HCT116 (cell line): ENCODE measurements around the gene AKAP1. TPM values are rescaled to one million over a fixed set of nuclear protein-coding genes. Genes with fewer than 3 reads are reported as not detected.
A peak's percentile ranks its signal among the peaks of the same experiment; 100 is the strongest.

ENCODE experiments used
- ATAC-seq: fragments of 200-7000 bp; cut with Tn5 transposase; 2 replicates; pipeline ENCODE4 v1.9.1; 2020; ENCODE audit warnings: mild to moderate bottlenecking, moderate library complexity
- BruUV-seq: library from RNA; stranded (reverse); fragments of 400-500 nt; replicated peaks from 2 replicates; lab custom pipeline; 2021; lab: Mats Ljungman, UMichigan
- CTCF ChIA-PET: fragments of 300-600 bp; sonication (Branson Sonifier 250); formaldehyde crosslinking; loops from one replicate; lab custom pipeline; 2021; ENCODE audit warnings: antibody characterized with exemption; lab: Charles Lee
- POLR2A ChIA-PET: fragments of 300-600, 350-600 bp; sonication (Branson Sonifier 250); formaldehyde crosslinking; loops from one replicate; lab custom pipeline; 2021; ENCODE audit warnings: antibody characterized with exemption; lab: Charles Lee
- RAD21 ChIA-PET, 2 experiments: fragments of 300-600 bp; sonication (Branson Sonifier 250); formaldehyde crosslinking; loops; one replicate each; lab custom pipeline; 2023; ENCODE audit warnings: low total read pairs in 2 of 2; ENCODE audit not compliant: uncharacterized antibody in 2 of 2, unreplicated experiment in 2 of 2, low non-redundant PET in 1 of 2; lab: Charles Lee
- DNase-seq: peaks from one replicate; pipeline ENCODE4 v3.0.0-alpha.2; 2010; ENCODE audit warnings: low read depth, low spot score
- H2AFZ ChIP-seq: fragments of 200-600 bp; shearing (Covaris generic), sonication (generic); 2 replicates; pipeline ENCODE4 v1.6.1; 2017; ENCODE audit warnings: low read depth, mixed run types, mixed read lengths, antibody characterized with exemption, low read length; ENCODE audit not compliant: poor library complexity, severe bottlenecking
- H3K27ac ChIP-seq: 2 replicates; pipeline ENCODE4 v1.5.1; 2012; ENCODE audit warnings: low read depth, low read length
- H3K27me3 ChIP-seq: fragments of 200-600 bp; sonication (generic); 2 replicates; pipeline ENCODE4 v1.6.1; 2016; ENCODE audit warnings: mixed run types, low read length, mixed read lengths; ENCODE audit not compliant: insufficient read depth
- H3K36me3 ChIP-seq, 2 experiments: fragments of 200-500 bp in 1 of 2; fragments of 200-600 bp in 1 of 2; sonication (Bioruptor generic) in 1 of 2; sonication (generic) in 1 of 2; 2 replicates each; pipeline versions ENCODE4 v1.5.1 to v1.6.1; 2014 to 2016; ENCODE audit warnings: low read length in 2 of 2, inconsistent platforms in 1 of 2, mixed read lengths in 1 of 2, mixed run types in 1 of 2; ENCODE audit not compliant: insufficient read depth in 2 of 2, control insufficient read depth in 1 of 2
- H3K4me1 ChIP-seq, 2 experiments: fragments of 200-600 bp in 1 of 2; sonication (generic) in 1 of 2; 2 replicates each; pipeline versions ENCODE4 v1.5.1 to v1.6.1; 2012 to 2017; ENCODE audit warnings: low read length in 2 of 2, inconsistent platforms in 1 of 2, mild to moderate bottlenecking in 1 of 2, mixed read lengths in 1 of 2, mixed run types in 1 of 2, moderate library complexity in 1 of 2; ENCODE audit not compliant: insufficient read depth in 2 of 2, control insufficient read depth in 1 of 2
- H3K4me2 ChIP-seq: fragments of 200-600 bp; sonication (generic); 2 replicates; pipeline ENCODE4 v1.6.1; 2017; ENCODE audit warnings: mixed run types, low read length, mixed read lengths
- H3K4me3 ChIP-seq, 2 experiments: fragments of 200-600 bp in 1 of 2; sonication (generic) in 1 of 2; replicated peaks in 1 of 2; 2 replicates each; pipeline ENCODE4 v1.5.1; 2011 to 2016; ENCODE audit warnings: low read length in 2 of 2, control low read depth in 1 of 2, low read depth in 1 of 2, mild to moderate bottlenecking in 1 of 2, mixed read lengths in 1 of 2, mixed run types in 1 of 2
- H3K79me2 ChIP-seq: fragments of 200-600 bp; sonication (generic); 2 replicates; pipeline ENCODE4 v1.6.1; 2017; ENCODE audit warnings: mild to moderate bottlenecking, mixed run types, low read length, moderate library complexity, mixed read lengths; ENCODE audit not compliant: insufficient read depth
- H3K9ac ChIP-seq: fragments of 200-600 bp; sonication (generic); 2 replicates; pipeline ENCODE4 v1.6.1; 2016; ENCODE audit warnings: low read length, mixed read lengths
- H3K9me2 ChIP-seq: fragments of 200-600 bp; sonication (generic), shearing (Covaris generic); 2 replicates; pipeline ENCODE4 v1.6.1; 2017; ENCODE audit warnings: mixed run types, mild to moderate bottlenecking, moderate library complexity; ENCODE audit not compliant: insufficient read depth
- H3K9me3 ChIP-seq, 2 experiments: fragments of 200-500 bp in 1 of 2; fragments of 200-600 bp in 1 of 2; sonication (Bioruptor generic) in 1 of 2; sonication (generic) in 1 of 2; 2 replicates each; pipeline ENCODE4 v1.6.1; 2014 to 2017; ENCODE audit warnings: low read length in 2 of 2, mixed read lengths in 2 of 2, inconsistent platforms in 1 of 2, low read depth in 1 of 2, mild to moderate bottlenecking in 1 of 2, mixed run types in 1 of 2, moderate library complexity in 1 of 2; ENCODE audit not compliant: control insufficient read depth in 1 of 2, insufficient read depth in 1 of 2
- H4K20me1 ChIP-seq: fragments of 200-600 bp; sonication (generic), shearing (Covaris generic); 2 replicates; pipeline ENCODE4 v1.6.1; 2017; ENCODE audit warnings: mixed run types, mild to moderate bottlenecking, moderate library complexity; ENCODE audit not compliant: insufficient read depth
- ATF3 ChIP-seq: IDR thresholded peaks from 2 replicates; pipeline ENCODE4 v1.6.1; 2012
- CBX3 ChIP-seq: IDR thresholded peaks from 2 replicates; pipeline ENCODE4 v1.6.1; 2012; ENCODE audit warnings: low read depth
- CEBPB ChIP-seq: IDR thresholded peaks from 2 replicates; pipeline ENCODE4 v1.6.1; 2012; ENCODE audit warnings: low read depth
- CTCF ChIP-seq, 3 experiments: fragments of 200-600 bp in 1 of 3; sonication (generic) in 1 of 3; IDR thresholded peaks in 2 of 3; conservative IDR thresholded peaks in 1 of 3; 2 replicates each; pipeline ENCODE4 v1.5.1; 2012 to 2017; ENCODE audit warnings: low read depth in 2 of 3, low read length in 2 of 3, antibody characterized with exemption in 1 of 3, borderline replicate concordance in 1 of 3, control low read depth in 1 of 3, mild to moderate bottlenecking in 1 of 3, mixed read lengths in 1 of 3, mixed run types in 1 of 3, moderate library complexity in 1 of 3; ENCODE audit not compliant: insufficient read depth in 1 of 3
- EGR1 ChIP-seq: IDR thresholded peaks from 2 replicates; pipeline ENCODE4 v1.6.1; 2012; ENCODE audit warnings: low read depth
- ELF1 ChIP-seq: IDR thresholded peaks from 2 replicates; pipeline ENCODE4 v1.6.1; 2012; ENCODE audit warnings: low read depth, borderline replicate concordance
- EZH2 ChIP-seq: fragments of 200-600 bp; sonication (generic); IDR thresholded peaks from 2 replicates; pipeline ENCODE4 v1.6.1; 2017; ENCODE audit warnings: antibody characterized with exemption, mixed run types
- EZH2phosphoT487 ChIP-seq: fragments of 200-600 bp; IDR thresholded peaks from 2 replicates; pipeline ENCODE4 v1.6.1; 2018; ENCODE audit warnings: antibody characterized with exemption, borderline replicate concordance
- FOSL1 ChIP-seq: IDR thresholded peaks from 2 replicates; pipeline ENCODE4 v1.6.1; 2012; ENCODE audit warnings: low read depth
- MAX ChIP-seq: IDR thresholded peaks from 2 replicates; pipeline ENCODE4 v1.6.1; 2012
- POLR2A ChIP-seq: IDR thresholded peaks from 2 replicates; pipeline ENCODE4 v1.7.0; 2011; ENCODE audit warnings: borderline replicate concordance; ENCODE audit not compliant: insufficient read depth, insufficient read length; ENCODE audit errors: extremely low read depth
- POLR2AphosphoS5 ChIP-seq: IDR thresholded peaks from 2 replicates; pipeline ENCODE4 v1.6.1; 2011; ENCODE audit warnings: mild to moderate bottlenecking, low read depth, low read length, moderate library complexity
- RAD21 ChIP-seq: IDR thresholded peaks from 2 replicates; pipeline ENCODE4 v1.6.1; 2012; ENCODE audit warnings: low read depth, mild to moderate bottlenecking
- SIN3A ChIP-seq: IDR thresholded peaks from 2 replicates; pipeline ENCODE4 v1.6.1; 2012; ENCODE audit warnings: low read depth
- SP1 ChIP-seq: IDR thresholded peaks from 2 replicates; pipeline ENCODE4 v1.6.1; 2012; ENCODE audit warnings: low read depth
- SRF ChIP-seq: IDR thresholded peaks from 2 replicates; pipeline ENCODE4 v1.6.1; 2012; ENCODE audit warnings: low read depth
- ZFX ChIP-seq: fragments of 450-650 bp; IDR thresholded peaks from 2 replicates; pipeline ENCODE4 v1.6.1; 2017
- ZNF274 ChIP-seq: fragments of 200-500 bp; sonication (Bioruptor generic); IDR thresholded peaks from 2 replicates; pipeline ENCODE4 v1.6.1; 2014; ENCODE audit warnings: mild to moderate bottlenecking, low read depth, low read length, inconsistent platforms
- intact Hi-C: fragments of 100-400 bp; cut with micrococcal nuclease; formaldehyde crosslinking; loops from 2 replicates; pipeline ENCODE4 v1.10.0; 2022
- total RNA-seq: library from RNA; stranded (reverse); gene quantifications from one replicate; pipeline ENCODE4 v1.2.1, GENCODE V29; 2021; ENCODE audit not compliant: unreplicated experiment

The AKAP1 gene
- total RNA-seq, 1 experiment from 2014 or later, result 51.6 TPM

- Histone ChIP-seq H3K27me3 (no peaks in the 10 kb centered on the region), H3K79me2 (peaks cover 41% of the 10 kb centered on the region), H3K4me3 (peak overlapping the region; percentile 82 to 89), H3K4me2 (peak overlapping the region; percentile 95), H4K20me1 (peaks cover 17% of the 10 kb centered on the region; the same call in 1 of the 2 replicates), H2AFZ (peak overlapping the region; percentile 6), H3K9me2 (no peaks in the 10 kb centered on the region), H3K4me1 (peaks cover 7 to 26% of the 10 kb centered on the region in 2 experiments; a peak in 3 of 4 replicates), H3K9ac (peak overlapping the region; percentile 88), H3K27ac (peak overlapping the region; percentile 76), H3K36me3 (no peaks in the 10 kb centered on the region), H3K9me3 (no peaks in the 10 kb centered on the region)
- TSS peak; percentile 82 for BruUV-seq
- ChIA-PET POLR2A (interaction anchor here (0.6 to 2.6 kb wide), 4 partner anchors 22 to 356 kb away, joined by 3 to 17 read pairs (median 4); no protein-coding TSS in a partner anchor), RAD21 (interaction anchor here in 1 of 2 experiments (1.0 kb wide), 1 partner anchor 23 kb away, joined by 3 read pairs; no protein-coding TSS in a partner anchor), CTCF (interaction anchor here (1.0 to 1.8 kb wide), 3 partner anchors 14 to 106 kb away, joined by 3 to 19 read pairs (median 3); partner anchors contain the start of gene SCPEP1)
- intact Hi-C loops, result loop anchor here (10.0 kb wide), 1 partner anchor 250 kb away; the partner anchor contains the start of genes C17orf67 and DGKE
- TF ChIP-seq ATF3 (no peak), EZH2phosphoT487 (no peak), ZFX (no peak), RAD21 (no peak), ZNF274 (no peak), SIN3A (no peak), ELF1 (no peak)
- ATAC-seq (peak; percentile 40), DNase-seq (no peak)
These were observed 665 bp upstream of the AKAP1 start for GRCh38 chr17:57084361-57084801.

DNA sequence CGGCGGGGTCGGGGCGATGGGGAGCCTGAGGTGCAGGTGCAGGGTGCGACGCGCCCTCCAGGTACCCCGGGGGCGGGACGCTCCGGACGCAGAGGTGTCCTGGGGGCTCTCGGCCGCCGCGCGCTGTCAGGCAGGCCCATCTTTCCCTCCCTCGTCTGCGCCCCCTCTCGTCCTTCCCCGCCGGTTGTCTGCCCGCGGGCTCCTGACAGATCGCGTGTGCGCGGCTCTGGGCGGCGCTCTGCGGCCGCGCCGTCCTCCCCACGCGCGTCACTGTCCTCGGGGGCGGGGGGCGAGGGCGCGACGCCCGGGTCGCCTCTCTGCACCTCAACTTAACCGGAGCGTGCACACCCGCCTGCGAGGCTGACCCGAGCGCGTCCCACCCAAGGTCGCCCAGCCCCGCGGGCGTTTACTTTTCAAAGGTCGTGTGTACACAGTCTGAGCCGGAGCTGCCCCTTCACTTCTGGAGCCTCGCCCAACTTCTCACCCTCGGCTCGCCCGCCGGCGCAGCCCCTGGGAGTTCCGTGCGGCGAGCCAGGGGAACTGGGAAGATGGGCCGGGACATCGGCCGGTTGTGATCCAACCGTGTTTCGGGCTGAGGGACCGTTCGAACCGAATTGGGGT, 512 bp downstream of the AKAP1 start:
- H3K27ac ChIP-seq, result peak overlapping the region; percentile 82
- H3K9me3 ChIP-seq, result no peaks in the 10 kb centered on the region
- peaks cover 17% of the 10 kb centered on the region; the same call in 1 of the 2 replicates for H4K20me1 ChIP-seq
- H3K4me2 ChIP-seq, result peak overlapping the region; percentile 95
- peak overlapping the region; percentile 82 for H3K9ac ChIP-seq
- intact Hi-C loops, result loop anchor here (1.0 to 10.0 kb wide), 2 partner anchors 21 to 251 kb away; partner anchors contain the start of genes C17orf67 and DGKE
- no peak overlapping the region for H2AFZ ChIP-seq
- RAD21 ChIA-PET, result no interaction called here
- H3K36me3 ChIP-seq, result no peaks in the 10 kb centered on the region
- BruUV-seq, result no TSS peak
- H3K9me2 ChIP-seq, result no peaks in the 10 kb centered on the region
- CTCF ChIA-PET, result interaction anchor here (0.6 to 1.8 kb wide), 4 partner anchors 13 to 21 kb away, joined by 3 to 19 read pairs (median 10); no protein-coding TSS in a partner anchor
- H3K79me2 ChIP-seq, result peaks cover 52% of the 10 kb centered on the region
- H3K4me1 ChIP-seq, result peaks cover 7 to 24% of the 10 kb centered on the region in 2 experiments; a peak in 3 of 4 replicates
- no peaks in the 10 kb centered on the region for H3K27me3 ChIP-seq
- H3K4me3 ChIP-seq, result peak overlapping the region; percentile 77 to 82
- no peak for DNase-seq
- peak; percentile 51 for ATAC-seq
- POLR2A ChIA-PET, result interaction anchor here (0.8 to 2.6 kb wide), 3 partner anchors 21 to 172 kb away, joined by 3 to 17 read pairs (median 4); partner anchors contain the start of gene TRIM25
- TF ChIP-seq EGR1 (no peak), CTCF (IDR thresholded peaks at IDR 0.05 in 2 of 3, conservative IDR thresholded peaks at IDR 0.05 in 1 of 3; ENCODE audit: borderline replicate concordance in 1 of 3, insufficient read depth in 1 of 3, low read depth in 2 of 3, low read length in 2 of 3) (no peak), MAX (peak; percentile 83), FOSL1 (no peak), SIN3A (peak; percentile 25; the same call in 1 of the 2 replicates), POLR2A (no peak), CEBPB (no peak), POLR2AphosphoS5 (peak; percentile 50), SP1 (no peak), CBX3 (no peak), RAD21 (no peak), ZFX (peak; percentile 74), EZH2 (no peak), ELF1 (no peak), SRF (no peak)
